ENCODE results near the gene CD6.

DNA sequence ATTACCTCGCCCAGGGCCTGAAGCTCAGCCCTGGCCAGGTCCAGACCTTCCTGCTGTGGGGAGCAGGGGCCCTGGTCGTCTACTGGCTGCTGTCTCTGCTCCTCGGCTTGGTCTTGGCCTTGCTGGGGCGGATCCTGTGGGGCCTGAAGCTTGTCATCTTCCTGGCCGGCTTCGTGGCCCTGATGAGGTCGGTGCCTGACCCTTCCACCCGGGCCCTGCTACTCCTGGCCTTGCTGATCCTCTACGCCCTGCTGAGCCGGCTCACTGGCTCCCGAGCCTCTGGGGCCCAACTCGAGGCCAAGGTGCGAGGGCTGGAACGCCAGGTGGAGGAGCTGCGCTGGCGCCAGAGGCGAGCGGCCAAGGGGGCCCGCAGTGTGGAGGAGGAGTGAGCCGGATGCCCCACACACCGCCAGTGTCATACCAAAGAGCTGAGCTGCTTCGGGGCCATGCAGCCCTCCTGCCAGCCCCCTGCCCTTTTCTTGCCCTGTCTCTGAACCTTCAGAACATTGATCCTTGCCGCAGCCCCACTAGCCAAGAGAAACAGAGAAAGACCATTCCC is 49.6 kb upstream of the CD6 start:
- no peak for TF ChIP-seq CTCF (IDR thresholded peaks at IDR 0.05; ENCODE audit: low read depth, low read length, poor library complexity, severe bottlenecking)
- TF ChIP-seq EZH2phosphoT487 (IDR thresholded peaks at IDR 0.05; ENCODE audit: borderline replicate concordance, low read length) = no peak
